HEK293 (cell line): Measurements from ENCODE around the gene PVRIG.

Source experiments
- ZNF10 ChIP-seq: fragments of 450-650 bp; formaldehyde crosslinking; IDR thresholded peaks from 2 replicates; pipeline ENCODE4 v1.5.1; 2017; ENCODE audit warnings: missing biosample characterization, missing genetic modification characterization
- ZNF174 ChIP-seq: fragments of 450-650 bp; formaldehyde crosslinking; IDR thresholded peaks from 2 replicates; pipeline ENCODE4 v1.5.0; 2017; ENCODE audit warnings: missing biosample characterization, mild to moderate bottlenecking, missing genetic modification characterization
- ZNF311 ChIP-seq: fragments of 450-650 bp; formaldehyde crosslinking; IDR thresholded peaks from 2 replicates; pipeline ENCODE4 v1.5.1; 2017; ENCODE audit warnings: missing biosample characterization, missing genetic modification characterization, borderline replicate concordance
- ZNF324 ChIP-seq: fragments of 450-650 bp; formaldehyde crosslinking; IDR thresholded peaks from 2 replicates; pipeline ENCODE4 v1.5.1; 2016; ENCODE audit warnings: missing biosample characterization, missing genetic modification characterization
- ZNF350 ChIP-seq: fragments of 450-650 bp; formaldehyde crosslinking; IDR thresholded peaks from 2 replicates; pipeline ENCODE4 v1.5.0; 2017; ENCODE audit warnings: missing biosample characterization, mild to moderate bottlenecking, missing genetic modification characterization
- ZNF830 ChIP-seq: fragments of 450-650 bp; IDR thresholded peaks from 2 replicates; pipeline ENCODE4 v1.5.0; 2018; ENCODE audit warnings: missing biosample characterization, missing genetic modification characterization, low read depth, mild to moderate bottlenecking, moderate library complexity
- TF ChIP-seq, protein P1 (sequence below): fragments of 450-650 bp; IDR thresholded peaks from 2 replicates; pipeline ENCODE4 v1.5.1; 2018; ENCODE audit warnings: missing biosample characterization, missing genetic modification characterization
- TF ChIP-seq, protein P2 (sequence below): fragments of 450-650 bp; formaldehyde crosslinking; IDR thresholded peaks from 2 replicates; pipeline ENCODE4 v1.5.1; 2016; ENCODE audit warnings: missing biosample characterization, missing genetic modification characterization
- TF ChIP-seq, protein P3 (sequence below): fragments of 450-650 bp; formaldehyde crosslinking; IDR thresholded peaks from 2 replicates; pipeline ENCODE4 v1.5.1; 2016; ENCODE audit warnings: missing biosample characterization, missing genetic modification characterization, low read depth
- TF ChIP-seq, protein P4 (sequence below): fragments of 450-650 bp; formaldehyde crosslinking; IDR thresholded peaks from 2 replicates; pipeline ENCODE4 v1.5.1; 2016; ENCODE audit warnings: missing biosample characterization, missing genetic modification characterization
- TF ChIP-seq, protein P5 (sequence below): fragments of 450-650 bp; formaldehyde crosslinking; optimal IDR thresholded peaks from 2 replicates; pipeline ENCODE3; 2016; ENCODE audit warnings: missing biosample characterization, mild to moderate bottlenecking, missing genetic modification characterization

DNA sequence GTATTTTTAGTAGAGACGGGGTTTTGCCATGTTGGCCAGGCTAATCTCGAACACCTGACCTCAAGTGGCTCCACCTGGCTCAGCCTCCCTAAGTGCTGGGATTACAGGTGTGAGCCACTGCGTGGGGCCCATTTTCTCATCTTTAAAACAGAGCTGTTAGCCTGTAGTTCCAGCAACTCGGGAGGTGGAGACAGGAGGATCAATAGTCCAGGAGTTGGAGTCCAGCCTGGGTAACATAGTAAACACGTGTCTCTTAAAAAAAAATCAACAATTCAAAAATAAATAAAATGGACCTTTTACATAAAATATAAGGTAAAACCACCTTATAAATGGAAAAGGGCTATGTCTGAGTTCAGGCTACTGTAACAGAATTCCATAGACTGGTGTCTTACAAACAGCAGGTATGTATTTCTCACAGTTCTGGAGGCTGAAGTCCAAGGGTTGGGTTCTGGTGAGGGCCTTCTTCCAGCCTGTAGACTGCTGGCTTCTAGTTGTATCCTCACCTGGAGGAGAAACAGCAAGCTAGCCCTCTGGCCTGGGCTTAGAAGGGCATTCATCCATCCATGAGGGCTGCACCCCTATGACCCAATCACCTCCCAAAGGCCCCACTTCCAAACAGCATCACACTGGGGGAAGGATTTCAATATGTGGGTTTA lies 7.0 kb upstream of the PVRIG start:
- TF ChIP-seq ZNF324: no peak
- TF ChIP-seq ZNF830 (tag by site-specific recombination): no peak
- TF ChIP-seq, protein P1, sequence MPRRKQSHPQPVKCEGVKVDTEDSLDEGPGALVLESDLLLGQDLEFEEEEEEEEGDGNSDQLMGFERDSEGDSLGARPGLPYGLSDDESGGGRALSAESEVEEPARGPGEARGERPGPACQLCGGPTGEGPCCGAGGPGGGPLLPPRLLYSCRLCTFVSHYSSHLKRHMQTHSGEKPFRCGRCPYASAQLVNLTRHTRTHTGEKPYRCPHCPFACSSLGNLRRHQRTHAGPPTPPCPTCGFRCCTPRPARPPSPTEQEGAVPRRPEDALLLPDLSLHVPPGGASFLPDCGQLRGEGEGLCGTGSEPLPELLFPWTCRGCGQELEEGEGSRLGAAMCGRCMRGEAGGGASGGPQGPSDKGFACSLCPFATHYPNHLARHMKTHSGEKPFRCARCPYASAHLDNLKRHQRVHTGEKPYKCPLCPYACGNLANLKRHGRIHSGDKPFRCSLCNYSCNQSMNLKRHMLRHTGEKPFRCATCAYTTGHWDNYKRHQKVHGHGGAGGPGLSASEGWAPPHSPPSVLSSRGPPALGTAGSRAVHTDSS: no peak
- no peak for TF ChIP-seq ZNF174 (tag by site-specific recombination)
- TF ChIP-seq, protein P2, sequence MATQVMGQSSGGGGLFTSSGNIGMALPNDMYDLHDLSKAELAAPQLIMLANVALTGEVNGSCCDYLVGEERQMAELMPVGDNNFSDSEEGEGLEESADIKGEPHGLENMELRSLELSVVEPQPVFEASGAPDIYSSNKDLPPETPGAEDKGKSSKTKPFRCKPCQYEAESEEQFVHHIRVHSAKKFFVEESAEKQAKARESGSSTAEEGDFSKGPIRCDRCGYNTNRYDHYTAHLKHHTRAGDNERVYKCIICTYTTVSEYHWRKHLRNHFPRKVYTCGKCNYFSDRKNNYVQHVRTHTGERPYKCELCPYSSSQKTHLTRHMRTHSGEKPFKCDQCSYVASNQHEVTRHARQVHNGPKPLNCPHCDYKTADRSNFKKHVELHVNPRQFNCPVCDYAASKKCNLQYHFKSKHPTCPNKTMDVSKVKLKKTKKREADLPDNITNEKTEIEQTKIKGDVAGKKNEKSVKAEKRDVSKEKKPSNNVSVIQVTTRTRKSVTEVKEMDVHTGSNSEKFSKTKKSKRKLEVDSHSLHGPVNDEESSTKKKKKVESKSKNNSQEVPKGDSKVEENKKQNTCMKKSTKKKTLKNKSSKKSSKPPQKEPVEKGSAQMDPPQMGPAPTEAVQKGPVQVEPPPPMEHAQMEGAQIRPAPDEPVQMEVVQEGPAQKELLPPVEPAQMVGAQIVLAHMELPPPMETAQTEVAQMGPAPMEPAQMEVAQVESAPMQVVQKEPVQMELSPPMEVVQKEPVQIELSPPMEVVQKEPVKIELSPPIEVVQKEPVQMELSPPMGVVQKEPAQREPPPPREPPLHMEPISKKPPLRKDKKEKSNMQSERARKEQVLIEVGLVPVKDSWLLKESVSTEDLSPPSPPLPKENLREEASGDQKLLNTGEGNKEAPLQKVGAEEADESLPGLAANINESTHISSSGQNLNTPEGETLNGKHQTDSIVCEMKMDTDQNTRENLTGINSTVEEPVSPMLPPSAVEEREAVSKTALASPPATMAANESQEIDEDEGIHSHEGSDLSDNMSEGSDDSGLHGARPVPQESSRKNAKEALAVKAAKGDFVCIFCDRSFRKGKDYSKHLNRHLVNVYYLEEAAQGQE (tag by site-specific recombination): no peak
- no peak for TF ChIP-seq ZNF311
- TF ChIP-seq, protein P3, sequence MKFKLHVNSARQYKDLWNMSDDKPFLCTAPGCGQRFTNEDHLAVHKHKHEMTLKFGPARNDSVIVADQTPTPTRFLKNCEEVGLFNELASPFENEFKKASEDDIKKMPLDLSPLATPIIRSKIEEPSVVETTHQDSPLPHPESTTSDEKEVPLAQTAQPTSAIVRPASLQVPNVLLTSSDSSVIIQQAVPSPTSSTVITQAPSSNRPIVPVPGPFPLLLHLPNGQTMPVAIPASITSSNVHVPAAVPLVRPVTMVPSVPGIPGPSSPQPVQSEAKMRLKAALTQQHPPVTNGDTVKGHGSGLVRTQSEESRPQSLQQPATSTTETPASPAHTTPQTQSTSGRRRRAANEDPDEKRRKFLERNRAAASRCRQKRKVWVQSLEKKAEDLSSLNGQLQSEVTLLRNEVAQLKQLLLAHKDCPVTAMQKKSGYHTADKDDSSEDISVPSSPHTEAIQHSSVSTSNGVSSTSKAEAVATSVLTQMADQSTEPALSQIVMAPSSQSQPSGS (tag by site-specific recombination): no peak
- TF ChIP-seq, protein P4, sequence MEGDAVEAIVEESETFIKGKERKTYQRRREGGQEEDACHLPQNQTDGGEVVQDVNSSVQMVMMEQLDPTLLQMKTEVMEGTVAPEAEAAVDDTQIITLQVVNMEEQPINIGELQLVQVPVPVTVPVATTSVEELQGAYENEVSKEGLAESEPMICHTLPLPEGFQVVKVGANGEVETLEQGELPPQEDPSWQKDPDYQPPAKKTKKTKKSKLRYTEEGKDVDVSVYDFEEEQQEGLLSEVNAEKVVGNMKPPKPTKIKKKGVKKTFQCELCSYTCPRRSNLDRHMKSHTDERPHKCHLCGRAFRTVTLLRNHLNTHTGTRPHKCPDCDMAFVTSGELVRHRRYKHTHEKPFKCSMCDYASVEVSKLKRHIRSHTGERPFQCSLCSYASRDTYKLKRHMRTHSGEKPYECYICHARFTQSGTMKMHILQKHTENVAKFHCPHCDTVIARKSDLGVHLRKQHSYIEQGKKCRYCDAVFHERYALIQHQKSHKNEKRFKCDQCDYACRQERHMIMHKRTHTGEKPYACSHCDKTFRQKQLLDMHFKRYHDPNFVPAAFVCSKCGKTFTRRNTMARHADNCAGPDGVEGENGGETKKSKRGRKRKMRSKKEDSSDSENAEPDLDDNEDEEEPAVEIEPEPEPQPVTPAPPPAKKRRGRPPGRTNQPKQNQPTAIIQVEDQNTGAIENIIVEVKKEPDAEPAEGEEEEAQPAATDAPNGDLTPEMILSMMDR (tag by site-specific recombination): no peak
- TF ChIP-seq, protein P5, sequence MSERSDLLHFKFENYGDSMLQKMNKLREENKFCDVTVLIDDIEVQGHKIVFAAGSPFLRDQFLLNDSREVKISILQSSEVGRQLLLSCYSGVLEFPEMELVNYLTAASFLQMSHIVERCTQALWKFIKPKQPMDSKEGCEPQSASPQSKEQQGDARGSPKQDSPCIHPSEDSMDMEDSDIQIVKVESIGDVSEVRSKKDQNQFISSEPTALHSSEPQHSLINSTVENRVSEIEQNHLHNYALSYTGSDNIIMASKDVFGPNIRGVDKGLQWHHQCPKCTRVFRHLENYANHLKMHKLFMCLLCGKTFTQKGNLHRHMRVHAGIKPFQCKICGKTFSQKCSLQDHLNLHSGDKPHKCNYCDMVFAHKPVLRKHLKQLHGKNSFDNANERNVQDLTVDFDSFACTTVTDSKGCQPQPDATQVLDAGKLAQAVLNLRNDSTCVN (tag by site-specific recombination): no peak
- no peak for TF ChIP-seq ZNF10 (tag by site-specific recombination)
- no peak for TF ChIP-seq ZNF350 (tag by site-specific recombination)
